ENCODE measurements around the gene DNAJC5.
"Not testable (repeated sequence)": the region's sequence is repeated elsewhere in the genome, so short reads cannot be mapped to it uniquely, and the experiment has no call there.

DNAJC5 gene

GRCh38 chr20:63861981-63862901 is 32.7 kb upstream of the DNAJC5 start:
- DNase-seq = no peak

- no peak for DNase-seq
These were observed 31.7 kb upstream of the DNAJC5 start for GRCh38 chr20:63863021-63863797.

GRCh38 chr20:63863798-63864544 is 31.0 kb upstream of the DNAJC5 start:
- DNase-seq = peak; percentile 97

GRCh38 chr20:63864545-63864977 is 30.4 kb upstream of the DNAJC5 start:
- DNase-seq = no peak

- DNase-seq = peak; percentile 99
These were observed 29.8 kb upstream of the DNAJC5 start, which contains the start of gene TPD52L2 for GRCh38 chr20:63864978-63865640. Gene TPD52L2, plus strand, starts transcription at chr20:63865270. Its CDS starts 96 bp downstream, at chr20:63865366.

- not testable (repeated sequence) for DNase-seq
These were observed 27.9 kb upstream of the DNAJC5 start for GRCh38 chr20:63867042-63867441.

- DNase-seq = no peak
These were observed 26.7 kb upstream of the DNAJC5 start for GRCh38 chr20:63868264-63868663.

GRCh38 chr20:63873477-63873971 is 21.4 kb upstream of the DNAJC5 start:
- peak; percentile 70 for DNase-seq

- DNase-seq = not testable (repeated sequence)
These were observed 20.7 kb upstream of the DNAJC5 start for GRCh38 chr20:63874241-63874640.

- no peak for DNase-seq
These were observed 18.4 kb upstream of the DNAJC5 start for GRCh38 chr20:63876489-63877036.

GRCh38 chr20:63877755-63878470 is 17.0 kb upstream of the DNAJC5 start:
- no peak for DNase-seq

GRCh38 chr20:63878899-63879663 is 15.8 kb upstream of the DNAJC5 start:
- no peak for DNase-seq

- DNase-seq = not testable (repeated sequence)
These were observed 14.0 kb upstream of the DNAJC5 start for GRCh38 chr20:63880901-63881300.

- DNase-seq = no peak
These were observed 13.3 kb upstream of the DNAJC5 start for GRCh38 chr20:63881451-63882226.

GRCh38 chr20:63882257-63883200 is 12.4 kb upstream of the DNAJC5 start:
- DNase-seq = no peak

GRCh38 chr20:63883201-63883593 is 11.7 kb upstream of the DNAJC5 start:
- no peak for DNase-seq

GRCh38 chr20:63884506-63885263 is 10.2 kb upstream of the DNAJC5 start:
- DNase-seq = no peak
